ENCODE data around the gene TMEM42. TPM values are rescaled to one million over a fixed set of nuclear protein-coding genes. Genes with fewer than 3 reads are reported as not detected.

The TMEM42 gene
- total and polyA plus RNA-seq, 2 of the 8 experiments (the other 6 are each of a cell fraction or from before 2014, with no cell fraction given): 11.2 to 41.4 TPM

- H3K23me2 ChIP-seq (ENCODE audit: low read depth, low read length): no peaks in the 10 kb centered on the region
- TF ChIP-seq CBX5 (IDR thresholded peaks at IDR 0.05; ENCODE audit: low read depth, low read length): no peak
- TF ChIP-seq MAX (IDR thresholded peaks at IDR 0.05): no peak
- TF ChIP-seq NANOG (IDR thresholded peaks at IDR 0.05; ENCODE audit: insufficient read depth, low read depth, low read length, poor library complexity, severe bottlenecking): no peak
- TF ChIP-seq YY1 (IDR thresholded peaks at IDR 0.05; ENCODE audit: low read depth, low read length): no peak
- TF ChIP-seq CEBPB (IDR thresholded peaks at IDR 0.05; ENCODE audit: low read depth, low read length): no peak
- no peak for TF ChIP-seq SIRT6 (IDR thresholded peaks at IDR 0.05; ENCODE audit: low read length)
- no peak for TF ChIP-seq USF2 (IDR thresholded peaks at IDR 0.05; ENCODE audit: low read length)
- no peak for TF ChIP-seq EGR1 (IDR thresholded peaks at IDR 0.05; ENCODE audit: borderline replicate concordance, low read depth, low read length)
- no peak for TF ChIP-seq GABPA (IDR thresholded peaks at IDR 0.05; ENCODE audit: borderline replicate concordance, insufficient read depth, low read length)
- no peak for TF ChIP-seq TEAD4 (IDR thresholded peaks at IDR 0.05; ENCODE audit: low read depth, low read length)
- H3K9me3 ChIP-seq (ENCODE audit: insufficient read depth in 2 of 2, low read depth in 1 of 2, low read length in 1 of 2): peaks cover 17 to 25% of the 10 kb centered on the region in 2 experiments; a peak in 3 of 4 replicates
- H3K79me2 ChIP-seq (ENCODE audit: control insufficient read depth in 1 of 2, insufficient read depth in 2 of 2, low read length in 2 of 2): no peaks in the 10 kb centered on the region
- H3K4ac ChIP-seq (replicated peaks; ENCODE audit: insufficient read length, low read depth, low read length): no peak overlapping the region
- H4K20me1 ChIP-seq (replicated peaks in 1 of 2; ENCODE audit: control insufficient read depth in 1 of 2, insufficient read depth in 2 of 2, low read length in 2 of 2): no peaks in the 10 kb centered on the region
- H4K5ac ChIP-seq (ENCODE audit: insufficient read length, low read depth, low read length): no peak overlapping the region
- no peak overlapping the region for H3K56ac ChIP-seq (replicated peaks; ENCODE audit: insufficient read length, low read depth, low read length)
- H3K4me2 ChIP-seq (ENCODE audit: insufficient read depth in 1 of 2, low read depth in 2 of 2, low read length in 2 of 2): no peak overlapping the region
- H2AK5ac ChIP-seq (ENCODE audit: low read depth, low read length): no peak overlapping the region
- H2BK120ac ChIP-seq (replicated peaks; ENCODE audit: low read depth, low read length): no peak overlapping the region
- no peak overlapping the region for H4K91ac ChIP-seq (replicated peaks; ENCODE audit: insufficient read length, low read length)
- ChIA-PET CTCF (ENCODE audit: partially characterized antibody) (interaction anchor here (1.2 to 1.5 kb wide), 3 partner anchors 8 to 16 kb away, joined by 4 to 9 read pairs (median 5); no protein-coding TSS in a partner anchor), POLR2A (ENCODE audit: partially characterized antibody) (interaction anchor here (1.0 to 1.3 kb wide), 2 partner anchors 10 to 145 kb away, joined by 3 read pairs; partner anchors contain the start of genes KIAA1143 and KIF15)
- no peak overlapping the region for H3K23ac ChIP-seq (ENCODE audit: insufficient read length)
- H3K27ac ChIP-seq (ENCODE audit: low read depth, low read length): no peak overlapping the region
- H3K4me3 ChIP-seq (ENCODE audit: extremely low read depth in 1 of 4, insufficient read depth in 2 of 4, low read depth in 3 of 4, low read length in 4 of 4): no peak overlapping the region
- no peak overlapping the region for H2BK15ac ChIP-seq (ENCODE audit: low read length)
- no peaks in the 10 kb centered on the region for H3K36me3 ChIP-seq (ENCODE audit: control insufficient read depth in 2 of 4, insufficient read depth in 4 of 4, low read length in 3 of 4)
- FAIRE-seq (no peak), DNase-seq (ENCODE audit: low read depth in 1 of 2, low spot score in 2 of 2) (no peak)
- H3K18ac ChIP-seq (ENCODE audit: extremely low read depth, low read length): no peak overlapping the region
- H3K9ac ChIP-seq (replicated peaks in 1 of 4; ENCODE audit: extremely low read depth in 1 of 4, low read depth in 3 of 4, low read length in 3 of 4): no peak overlapping the region
- 74% methylated on average over 4 of the region's 4 CpGs; no CpG with 5 or more reads in 1 of the 2 experiments for WGBS, 2 experiments (ENCODE audit: extremely low coverage in 1 of 2, insufficient coverage in 1 of 2, insufficient read length in 1 of 2, insufficient replicate concordance in 2 of 2, low coverage in 1 of 2, low lambda C conversion rate in 2 of 2, missing lambda C conversion rate in 1 of 2)
- H3K27me3 ChIP-seq (replicated peaks in 1 of 4; ENCODE audit: control insufficient read depth in 3 of 4, extremely low read depth in 1 of 4, insufficient read depth in 3 of 4, low read length in 3 of 4): no peaks in the 10 kb centered on the region
- no peak overlapping the region for H2BK20ac ChIP-seq (ENCODE audit: low read length)
- no peaks in the 10 kb centered on the region for H3K79me1 ChIP-seq (ENCODE audit: low read depth, low read length)
- no peaks in the 10 kb centered on the region for H3K4me1 ChIP-seq (replicated peaks in 1 of 4; ENCODE audit: control insufficient read depth in 3 of 4, insufficient read depth in 4 of 4, low read length in 3 of 4)
- no peak overlapping the region for H2AFZ ChIP-seq (ENCODE audit: low read length)
- no peak overlapping the region for H4K8ac ChIP-seq (ENCODE audit: extremely low read depth, insufficient read depth, low read length)
- no peak overlapping the region for H3K14ac ChIP-seq (ENCODE audit: insufficient read length)
- no peak overlapping the region for H2BK12ac ChIP-seq (ENCODE audit: low read depth, low read length)
- no peak overlapping the region for H2BK5ac ChIP-seq (ENCODE audit: low read depth, low read length)
Observed at GRCh38 chr3:44906997-44907396, 45.3 kb downstream of the TMEM42 start.

All from H1 (cell line).